ENCODE results near the gene EIF6. TPM values are rescaled to one million over a fixed set of nuclear protein-coding genes. Genes with fewer than 3 reads are reported as not detected.

Gene EIF6
- total and polyA plus RNA-seq, 2 donors (not counting 1 experiment from before 2014, with no cell fraction given) = 74.1 to 81.2 TPM

GRCh38 chr20:35326021-35326739 is 41.6 kb upstream of the EIF6 start:
- ChIA-PET CTCF (interaction anchor here (0.7 kb wide), 1 partner anchor 51 kb away, joined by 4 read pairs; no protein-coding TSS in a partner anchor), POLR2A (no interaction called here)
- Histone ChIP-seq H3K79me2 (ENCODE audit: control insufficient read depth, insufficient read depth, low read length) (no peaks in the 10 kb centered on the region), H2AFZ (ENCODE audit: insufficient read depth, low read depth, low read length, poor library complexity, severe bottlenecking) (no peak overlapping the region), H3K27ac (ENCODE audit: low read length in 2 of 2) (no peak overlapping the region), H4K20me1 (ENCODE audit: control insufficient read depth, insufficient read depth, low read length, poor library complexity, severe bottlenecking) (no peaks in the 10 kb centered on the region), H3K27me3 (replicated peaks in 1 of 4; ENCODE audit: control extremely low read depth in 1 of 4, control insufficient read depth in 3 of 4, insufficient read depth in 4 of 4, low read length in 3 of 4) (no peaks in the 10 kb centered on the region), H3K36me3 (replicated peaks in 1 of 2; ENCODE audit: control extremely low read depth in 1 of 2, control insufficient read depth in 1 of 2, extremely low read depth in 1 of 2, insufficient read depth in 2 of 2, low read length in 1 of 2) (no peaks in the 10 kb centered on the region), H3K4me3 (ENCODE audit: control extremely low read depth in 1 of 5, extremely low read depth in 1 of 5, insufficient read depth in 1 of 5, low read depth in 2 of 5, low read length in 4 of 5) (no peak overlapping the region), H3K9ac (ENCODE audit: low read length) (no peak overlapping the region), H3K9me3 (ENCODE audit: control extremely low read depth in 1 of 3, control insufficient read depth in 2 of 3, insufficient read depth in 1 of 3, low read length in 2 of 3) (no peaks in the 10 kb centered on the region), H3K4me1 (ENCODE audit: control insufficient read depth in 2 of 2, insufficient read depth in 2 of 2, low read length in 2 of 2) (no peaks in the 10 kb centered on the region), H3K4me2 (replicated peaks; ENCODE audit: low read depth, low read length, poor library complexity, severe bottlenecking) (no peak overlapping the region)
- ATAC-seq (ENCODE audit: low read depth) = no peak
- intact Hi-C loops (cut with micrococcal nuclease) = no loop called here
- Mint-ChIP-seq H3K9me3 (ENCODE audit: insufficient read depth) (no peaks in the 10 kb centered on the region), H3K4me3 (no peak overlapping the region), H3K4me1 (no peaks in the 10 kb centered on the region), H3K27ac (no peak overlapping the region), H3K27me3 (no peaks in the 10 kb centered on the region)
- no peak for TF ChIP-seq CTCF (IDR thresholded peaks at IDR 0.05)
- TF ChIP-seq EZH2 (IDR thresholded peaks at IDR 0.05; ENCODE audit: borderline replicate concordance, insufficient read depth, low read depth, low read length, poor library complexity, severe bottlenecking) = no peak
- WGBS (ENCODE audit: insufficient coverage) = 85% methylated on average over 7 of the region's 11 CpGs
- DNase-seq = no peak

GRCh38 chr20:35325401-35325800 is 40.8 kb upstream of the EIF6 start:
- H3K4me1 Mint-ChIP-seq = no peaks in the 10 kb centered on the region
- POLR2A ChIA-PET = no interaction called here
- H3K4me3 ChIP-seq (ENCODE audit: control extremely low read depth in 1 of 5, extremely low read depth in 1 of 5, insufficient read depth in 1 of 5, low read depth in 2 of 5, low read length in 4 of 5) = no peak overlapping the region
- no peaks in the 10 kb centered on the region for H3K79me2 ChIP-seq (ENCODE audit: control insufficient read depth, insufficient read depth, low read length)
- ATAC-seq (ENCODE audit: low read depth) = no peak
- H3K27me3 Mint-ChIP-seq = no peaks in the 10 kb centered on the region
- no peaks in the 10 kb centered on the region for H3K9me3 ChIP-seq (ENCODE audit: control extremely low read depth in 1 of 3, control insufficient read depth in 2 of 3, insufficient read depth in 1 of 3, low read length in 2 of 3)
- no peak overlapping the region for H3K27ac ChIP-seq (ENCODE audit: low read length in 2 of 2)
- WGBS (ENCODE audit: insufficient coverage) = 100% methylated on average over 3 of the region's 6 CpGs
- TF ChIP-seq CTCF (IDR thresholded peaks at IDR 0.05) (no peak), EZH2 (IDR thresholded peaks at IDR 0.05; ENCODE audit: borderline replicate concordance, insufficient read depth, low read depth, low read length, poor library complexity, severe bottlenecking) (no peak)
- no peak overlapping the region for H2AFZ ChIP-seq (ENCODE audit: insufficient read depth, low read depth, low read length, poor library complexity, severe bottlenecking)
- H3K27ac Mint-ChIP-seq = no peak overlapping the region
- no peak overlapping the region for H3K9ac ChIP-seq (ENCODE audit: low read length)
- H4K20me1 ChIP-seq (ENCODE audit: control insufficient read depth, insufficient read depth, low read length, poor library complexity, severe bottlenecking) = no peaks in the 10 kb centered on the region
- CTCF ChIA-PET = interaction anchor here (0.7 kb wide), 1 partner anchor 52 kb away, joined by 4 read pairs; no protein-coding TSS in a partner anchor
- intact Hi-C loops (cut with micrococcal nuclease) = no loop called here
- no peak overlapping the region for H3K4me2 ChIP-seq (replicated peaks; ENCODE audit: low read depth, low read length, poor library complexity, severe bottlenecking)
- no peaks in the 10 kb centered on the region for H3K27me3 ChIP-seq (replicated peaks in 1 of 4; ENCODE audit: control extremely low read depth in 1 of 4, control insufficient read depth in 3 of 4, insufficient read depth in 4 of 4, low read length in 3 of 4)
- H3K4me1 ChIP-seq (ENCODE audit: control insufficient read depth in 2 of 2, insufficient read depth in 2 of 2, low read length in 2 of 2) = no peaks in the 10 kb centered on the region
- DNase-seq = no peak
- H3K4me3 Mint-ChIP-seq = no peak overlapping the region
- no peaks in the 10 kb centered on the region for H3K36me3 ChIP-seq (replicated peaks in 1 of 2; ENCODE audit: control extremely low read depth in 1 of 2, control insufficient read depth in 1 of 2, extremely low read depth in 1 of 2, insufficient read depth in 2 of 2, low read length in 1 of 2)
- H3K9me3 Mint-ChIP-seq (ENCODE audit: insufficient read depth) = no peaks in the 10 kb centered on the region

All from B cell (primary cell).